ENCODE measurements around the gene PLPP2. TPM values are rescaled to one million over a fixed set of nuclear protein-coding genes. Genes with fewer than 3 reads are reported as not detected.
A peak's percentile ranks its signal among the peaks of the same experiment; 100 is the strongest.

PLPP2 gene
- total RNA-seq, 1 experiment from 2014 or later: 98.2 TPM

DNA sequence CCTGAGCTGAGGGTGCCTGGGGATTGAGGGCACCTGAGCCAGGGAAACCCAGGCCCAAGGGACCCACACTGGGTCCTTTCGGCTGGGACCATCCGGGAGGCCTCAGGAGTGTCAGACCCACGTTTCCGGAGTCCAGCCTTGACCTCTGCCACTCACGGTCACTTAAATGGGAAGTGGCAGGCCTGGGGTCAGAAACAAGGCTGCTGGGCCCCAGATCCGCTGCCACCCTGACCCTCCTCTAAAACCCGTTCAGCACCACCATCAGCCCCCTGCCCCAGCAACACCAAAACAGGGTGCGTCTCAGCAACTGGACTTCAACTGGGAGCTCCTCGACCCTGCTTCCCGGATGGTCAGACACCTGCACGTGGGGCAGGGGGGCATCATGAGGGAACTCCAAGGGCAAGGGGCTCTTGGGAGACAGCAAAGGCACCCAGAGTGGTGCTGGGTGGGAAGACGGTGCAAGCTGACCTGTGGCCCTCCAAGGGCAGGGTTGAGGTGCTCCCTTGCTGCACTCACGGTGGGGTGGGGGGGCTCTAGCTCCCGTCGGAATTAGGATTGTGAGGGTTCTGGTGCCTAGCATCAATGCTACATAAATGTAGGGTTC, 1.2 kb upstream of the PLPP2 start:
- no peak overlapping the region for H3K4me3 ChIP-seq (ENCODE audit: insufficient read depth, low read depth, low read length)
- no peaks in the 10 kb centered on the region for H3K36me3 ChIP-seq (replicated peaks; ENCODE audit: control insufficient read depth, insufficient read depth, low read length)
- peaks cover 12% of the 10 kb centered on the region for H3K27me3 ChIP-seq (ENCODE audit: control insufficient read depth, insufficient read depth, low read length)
- peak; percentile 52 for DNase-seq

DNA sequence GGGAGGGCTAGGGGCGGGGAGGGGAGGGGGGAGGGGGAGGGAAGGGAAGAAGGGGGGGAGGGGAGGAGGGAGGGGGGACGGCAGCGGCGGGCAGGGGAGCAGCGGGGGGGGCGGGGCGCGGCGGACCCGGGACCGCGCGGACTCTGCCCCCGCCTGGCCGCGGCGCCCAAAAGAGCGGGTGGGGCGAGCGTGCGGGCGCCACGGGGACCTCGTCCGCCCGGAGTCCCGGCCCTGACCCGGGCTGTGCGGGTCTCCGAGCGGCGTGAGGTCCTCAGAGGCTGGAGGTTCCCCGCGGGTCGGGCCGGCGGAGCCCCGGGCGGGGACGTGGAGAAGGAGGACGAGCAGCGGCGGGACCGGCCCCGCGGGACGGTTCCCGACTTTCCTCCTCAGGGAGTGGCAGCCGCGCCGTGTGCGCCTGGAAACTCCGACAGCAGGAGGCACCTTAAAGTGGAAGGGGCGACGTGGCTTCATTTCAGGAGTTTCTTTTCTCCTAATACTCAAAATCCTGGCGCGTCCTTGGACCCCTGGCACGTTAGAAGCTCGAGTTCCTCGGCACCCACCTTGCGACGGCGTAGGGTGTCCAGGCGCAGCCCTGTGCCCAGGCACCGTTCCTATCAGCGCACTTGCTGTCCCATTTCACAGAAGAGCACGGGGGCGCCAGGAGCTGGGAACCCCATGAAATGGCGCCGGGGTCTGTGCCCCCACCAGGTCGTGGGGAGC, 518 bp upstream of the PLPP2 start:
- peak; percentile 85 for DNase-seq
- H3K27me3 ChIP-seq (ENCODE audit: control insufficient read depth, insufficient read depth, low read length): peaks cover 12% of the 10 kb centered on the region
- H3K4me3 ChIP-seq (ENCODE audit: insufficient read depth, low read depth, low read length): no peak overlapping the region
- peaks cover 1% of the 10 kb centered on the region; the same call in 1 of the 2 replicates for H3K36me3 ChIP-seq (replicated peaks; ENCODE audit: control insufficient read depth, insufficient read depth, low read length)

- peak overlapping the region; percentile 72 for H3K4me3 ChIP-seq (ENCODE audit: insufficient read depth, low read depth, low read length)
- peaks cover 2% of the 10 kb centered on the region; the same call in 1 of the 2 replicates for H3K36me3 ChIP-seq (replicated peaks; ENCODE audit: control insufficient read depth, insufficient read depth, low read length)
- H3K27me3 ChIP-seq (ENCODE audit: control insufficient read depth, insufficient read depth, low read length): peaks cover 12% of the 10 kb centered on the region
- DNase-seq: peak; percentile 97
Observed at GRCh38 chr19:290372-291005, 714 bp downstream of the PLPP2 start.

GRCh38 chr19:289651-290371, 1.4 kb downstream of the PLPP2 start:
- Histone ChIP-seq H3K36me3 (replicated peaks; ENCODE audit: control insufficient read depth, insufficient read depth, low read length) (peaks cover 2% of the 10 kb centered on the region; the same call in 1 of the 2 replicates), H3K27me3 (ENCODE audit: control insufficient read depth, insufficient read depth, low read length) (peaks cover 12% of the 10 kb centered on the region), H3K4me3 (ENCODE audit: insufficient read depth, low read depth, low read length) (peak overlapping the region; percentile 72; the same call in 1 of the 2 replicates)
- DNase-seq: peak; percentile 88

GRCh38 chr19:288911-289310, 2.3 kb downstream of the PLPP2 start:
- no peak overlapping the region for H3K4me3 ChIP-seq (ENCODE audit: insufficient read depth, low read depth, low read length)
- H3K27me3 ChIP-seq (ENCODE audit: control insufficient read depth, insufficient read depth, low read length): peaks cover 5% of the 10 kb centered on the region
- DNase-seq: peak; percentile 51
- H3K36me3 ChIP-seq (replicated peaks; ENCODE audit: control insufficient read depth, insufficient read depth, low read length): peaks cover 2% of the 10 kb centered on the region; the same call in 1 of the 2 replicates

- Histone ChIP-seq H3K36me3 (replicated peaks; ENCODE audit: control insufficient read depth, insufficient read depth, low read length) (peaks cover 5% of the 10 kb centered on the region), H3K4me3 (ENCODE audit: insufficient read depth, low read depth, low read length) (no peak overlapping the region), H3K27me3 (ENCODE audit: control insufficient read depth, insufficient read depth, low read length) (no peaks in the 10 kb centered on the region)
- peak; percentile 38 for DNase-seq
Observed at GRCh38 chr19:287381-287871, 3.8 kb downstream of the PLPP2 start.

DNA sequence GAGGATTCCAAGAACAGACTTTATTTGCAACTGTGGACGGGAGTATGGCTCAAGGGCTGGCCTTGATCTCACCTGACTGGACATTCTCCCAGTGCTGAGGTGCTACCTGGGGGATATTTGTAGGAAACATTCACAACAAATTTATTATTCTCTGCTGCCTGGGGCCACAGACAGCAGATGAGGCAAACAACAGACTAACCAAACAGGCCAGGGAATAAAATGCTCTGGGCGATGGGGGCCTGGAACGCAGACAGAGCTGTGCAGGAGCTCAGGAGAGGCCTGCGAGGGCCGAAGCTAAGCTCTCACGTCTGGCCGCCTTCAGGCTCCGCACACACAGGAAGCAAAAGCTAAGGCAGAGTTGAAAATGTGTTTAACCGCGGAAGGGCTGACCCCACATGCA, 7.8 kb downstream of the PLPP2 start:
- peak; percentile 36 for DNase-seq
- H3K27me3 ChIP-seq (ENCODE audit: control insufficient read depth, insufficient read depth, low read length): no peaks in the 10 kb centered on the region
- H3K36me3 ChIP-seq (replicated peaks; ENCODE audit: control insufficient read depth, insufficient read depth, low read length): peaks cover 9% of the 10 kb centered on the region
- H3K4me3 ChIP-seq (ENCODE audit: insufficient read depth, low read depth, low read length): no peak overlapping the region

DNA sequence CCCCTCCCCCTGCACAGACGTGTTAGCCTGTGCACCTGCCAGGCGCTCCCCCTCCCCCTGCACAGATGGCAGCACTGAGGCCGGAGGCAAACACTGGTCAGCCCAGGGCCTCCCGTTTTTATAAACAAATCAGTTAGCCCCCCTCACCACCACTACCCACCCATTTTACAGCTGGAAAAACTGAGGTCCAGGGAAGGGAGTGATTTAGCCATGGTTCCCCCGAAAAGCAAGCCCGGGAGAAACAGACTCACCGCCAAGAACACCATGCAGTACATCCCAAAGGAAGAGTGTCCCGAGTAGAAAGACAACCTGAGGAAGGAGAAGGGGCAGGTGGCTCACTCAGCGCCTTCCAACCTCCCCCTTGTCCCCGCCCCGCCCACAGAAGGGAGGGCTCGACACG, 8.7 kb downstream of the PLPP2 start:
- no peaks in the 10 kb centered on the region for H3K27me3 ChIP-seq (ENCODE audit: control insufficient read depth, insufficient read depth, low read length)
- DNase-seq: peak; percentile 38
- H3K36me3 ChIP-seq (replicated peaks; ENCODE audit: control insufficient read depth, insufficient read depth, low read length): peaks cover 9% of the 10 kb centered on the region
- H3K4me3 ChIP-seq (ENCODE audit: insufficient read depth, low read depth, low read length): no peak overlapping the region

DNA sequence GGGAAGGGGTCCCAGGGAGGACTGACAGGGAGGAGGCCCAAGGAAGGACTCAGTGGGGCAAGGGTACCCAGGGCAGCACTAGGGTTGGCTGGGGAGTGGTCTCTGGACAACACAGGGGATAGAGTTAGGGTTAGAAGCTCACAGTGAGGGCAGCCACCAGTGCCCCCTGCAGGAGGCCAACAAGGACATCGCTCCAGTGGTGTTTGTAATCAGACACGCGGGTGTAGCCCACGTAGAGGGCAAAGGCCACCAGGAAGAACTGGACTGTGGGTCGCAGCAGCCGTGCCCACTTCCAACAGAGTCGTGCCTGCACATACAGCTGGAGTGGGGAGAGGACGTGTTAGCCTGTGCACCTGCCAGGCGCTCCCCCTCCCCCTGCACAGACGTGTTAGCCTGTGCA, 9.2 kb downstream of the PLPP2 start:
- H3K36me3 ChIP-seq (replicated peaks; ENCODE audit: control insufficient read depth, insufficient read depth, low read length): peaks cover 9% of the 10 kb centered on the region
- peak; percentile 60 for DNase-seq
- no peaks in the 10 kb centered on the region for H3K27me3 ChIP-seq (ENCODE audit: control insufficient read depth, insufficient read depth, low read length)

DNA sequence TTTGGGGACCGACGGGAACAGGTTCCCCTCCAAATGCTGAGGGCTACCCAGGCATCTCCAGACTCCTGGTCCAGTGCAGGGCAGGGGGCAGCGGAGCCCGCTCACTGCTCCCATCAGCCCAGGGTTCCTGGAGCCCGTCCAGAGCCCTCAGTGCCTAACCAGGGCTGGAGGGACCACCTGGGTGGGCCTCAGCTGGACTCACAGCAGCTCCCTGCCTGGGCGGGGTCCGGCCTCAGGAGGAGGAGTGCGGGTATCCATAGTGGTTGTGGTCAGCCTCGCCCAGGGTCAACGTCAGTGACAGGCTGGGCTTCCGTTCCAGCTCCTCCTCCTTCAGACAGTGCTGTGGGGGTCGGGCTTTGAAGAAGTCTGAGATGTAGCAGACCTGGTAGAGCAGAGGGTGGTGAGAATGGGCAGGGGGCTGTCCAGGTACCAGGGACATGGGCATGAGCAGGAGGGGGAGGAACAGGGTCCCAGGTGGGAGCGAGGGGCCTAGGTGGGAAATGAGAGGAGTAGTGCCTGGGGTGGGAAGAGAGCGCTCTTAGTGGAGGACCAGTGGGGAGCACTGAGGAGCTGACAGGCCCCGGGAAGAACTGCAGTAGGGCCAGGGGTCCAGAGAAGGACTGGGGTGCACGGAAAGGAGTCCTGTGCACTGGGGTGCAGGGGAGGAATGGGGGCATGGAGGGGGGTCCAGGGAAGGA, 9.9 kb downstream of the PLPP2 start:
- no peaks in the 10 kb centered on the region for H3K27me3 ChIP-seq (ENCODE audit: control insufficient read depth, insufficient read depth, low read length)
- DNase-seq: peak; percentile 46
- no peak overlapping the region for H3K4me3 ChIP-seq (ENCODE audit: insufficient read depth, low read depth, low read length)
- peaks cover 7% of the 10 kb centered on the region for H3K36me3 ChIP-seq (replicated peaks; ENCODE audit: control insufficient read depth, insufficient read depth, low read length)

More for the DNA sequence above, 9.2 kb downstream of the PLPP2 start:
- no peak overlapping the region for H3K4me3 ChIP-seq (ENCODE audit: insufficient read depth, low read depth, low read length)

DNA sequence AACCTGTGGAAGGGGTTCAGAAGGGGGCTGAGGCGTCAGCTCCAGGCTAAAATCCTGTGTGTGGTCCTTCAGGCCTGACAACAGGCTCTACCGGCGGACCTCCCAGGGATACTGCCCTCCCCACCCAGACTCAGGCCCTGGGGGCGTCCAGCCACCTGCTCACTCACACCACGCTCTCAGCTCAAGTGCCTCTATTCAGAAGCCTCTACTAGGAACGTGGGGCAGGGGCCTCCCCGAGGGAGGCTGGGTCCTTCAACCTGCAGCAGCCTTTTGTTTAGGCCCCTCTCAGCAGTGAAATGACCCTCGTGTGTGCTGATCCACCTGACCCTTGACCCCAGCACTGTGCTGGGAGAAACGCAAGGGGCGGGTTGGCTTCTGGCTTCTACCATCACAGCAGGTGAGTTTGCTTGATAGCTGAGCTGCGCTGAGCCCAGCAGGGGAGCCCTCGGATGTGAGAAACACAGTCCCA, 10.6 kb downstream of the PLPP2 start:
- Histone ChIP-seq H3K4me3 (ENCODE audit: insufficient read depth, low read depth, low read length) (no peak overlapping the region), H3K27me3 (ENCODE audit: control insufficient read depth, insufficient read depth, low read length) (no peaks in the 10 kb centered on the region), H3K36me3 (replicated peaks; ENCODE audit: control insufficient read depth, insufficient read depth, low read length) (peaks cover 7% of the 10 kb centered on the region)
- DNase-seq: peak; percentile 63

DNA sequence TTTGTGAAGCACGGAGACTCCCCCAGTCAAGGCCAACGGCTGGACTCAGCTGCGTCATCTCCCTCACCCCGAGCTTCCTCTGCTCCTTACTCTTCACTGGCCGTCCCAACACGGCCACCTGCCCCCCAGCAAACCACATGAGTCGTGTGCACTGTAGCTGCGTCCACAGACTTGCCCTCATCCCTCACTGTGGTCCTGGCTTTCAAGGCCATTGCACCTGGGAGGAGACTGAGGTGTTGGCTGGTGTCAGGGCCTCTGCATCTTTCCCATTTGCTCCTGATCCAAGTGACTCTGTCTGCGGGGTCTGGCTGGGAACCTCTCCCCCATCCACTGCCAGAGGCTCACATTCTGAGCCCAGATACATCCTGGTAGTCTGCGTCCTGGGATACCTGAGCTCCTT, 11.5 kb downstream of the PLPP2 start:
- Histone ChIP-seq H3K4me3 (ENCODE audit: insufficient read depth, low read depth, low read length) (no peak overlapping the region), H3K27me3 (ENCODE audit: control insufficient read depth, insufficient read depth, low read length) (no peaks in the 10 kb centered on the region), H3K36me3 (replicated peaks; ENCODE audit: control insufficient read depth, insufficient read depth, low read length) (peaks cover 7% of the 10 kb centered on the region)
- DNase-seq: peak; percentile 23

GRCh38 chr19:279231-279630, 12.0 kb downstream of the PLPP2 start:
- Histone ChIP-seq H3K36me3 (replicated peaks; ENCODE audit: control insufficient read depth, insufficient read depth, low read length) (peaks cover 7% of the 10 kb centered on the region), H3K4me3 (ENCODE audit: insufficient read depth, low read depth, low read length) (no peak overlapping the region), H3K27me3 (ENCODE audit: control insufficient read depth, insufficient read depth, low read length) (no peaks in the 10 kb centered on the region)
- no peak for DNase-seq
